Limb (tissue), 2 donors: Measurements from ENCODE around the gene AFAP1L1.

Experiments
- DNase-seq, 2 donors: peaks; one replicate each; pipeline ENCODE4 v3.0.0-alpha.2; 2016; ENCODE audit errors: extremely low spot score in 2 of 2

Gene AFAP1L1

DNA sequence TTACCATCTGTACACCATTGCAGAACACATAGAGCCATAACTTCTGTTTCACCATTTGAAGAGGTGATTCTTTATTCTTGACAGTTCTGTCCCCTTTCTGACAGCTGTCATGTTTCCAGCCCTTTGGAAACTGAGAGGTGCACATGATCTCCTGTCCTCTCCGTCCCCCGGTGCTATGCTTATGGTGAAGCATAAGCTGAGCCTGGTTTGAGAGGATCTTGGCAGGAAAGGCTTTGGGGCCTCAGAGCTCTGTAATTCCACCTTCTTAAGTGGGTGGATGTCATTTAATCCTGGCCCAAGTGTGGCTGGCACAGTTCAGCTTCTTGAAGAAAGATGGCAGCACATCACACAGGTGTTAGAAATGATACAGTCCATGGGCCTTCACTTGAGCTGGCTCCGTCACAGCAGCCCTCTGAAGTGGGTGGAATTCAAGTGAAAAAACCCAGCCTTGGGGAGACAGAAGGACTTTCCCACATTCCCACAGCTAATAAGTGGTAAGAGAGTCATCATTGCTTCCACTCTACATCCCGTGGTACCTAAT, 43.0 kb downstream of the AFAP1L1 start:
- DNase-seq: no peak

DNA sequence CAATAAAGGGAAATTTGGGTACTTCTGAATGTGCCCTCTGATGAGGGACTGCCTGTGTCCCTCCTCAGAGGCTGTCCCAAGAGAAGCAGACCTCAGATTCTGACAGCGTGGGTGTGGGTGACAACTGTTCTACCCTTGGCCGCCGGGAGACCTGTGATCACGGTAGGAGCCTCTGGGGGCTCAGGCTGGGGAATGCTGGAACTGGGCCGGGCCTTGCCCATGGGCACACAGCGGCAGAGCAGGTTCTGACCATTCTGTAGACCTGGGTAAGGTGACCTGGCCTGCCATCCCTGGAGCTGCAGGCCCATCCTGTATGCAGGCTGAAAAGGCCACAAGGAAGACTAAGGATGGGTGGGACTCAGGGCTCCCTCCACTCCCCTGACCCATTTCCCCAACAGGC, 44.1 kb downstream of the AFAP1L1 start:
- DNase-seq: no peak

DNA sequence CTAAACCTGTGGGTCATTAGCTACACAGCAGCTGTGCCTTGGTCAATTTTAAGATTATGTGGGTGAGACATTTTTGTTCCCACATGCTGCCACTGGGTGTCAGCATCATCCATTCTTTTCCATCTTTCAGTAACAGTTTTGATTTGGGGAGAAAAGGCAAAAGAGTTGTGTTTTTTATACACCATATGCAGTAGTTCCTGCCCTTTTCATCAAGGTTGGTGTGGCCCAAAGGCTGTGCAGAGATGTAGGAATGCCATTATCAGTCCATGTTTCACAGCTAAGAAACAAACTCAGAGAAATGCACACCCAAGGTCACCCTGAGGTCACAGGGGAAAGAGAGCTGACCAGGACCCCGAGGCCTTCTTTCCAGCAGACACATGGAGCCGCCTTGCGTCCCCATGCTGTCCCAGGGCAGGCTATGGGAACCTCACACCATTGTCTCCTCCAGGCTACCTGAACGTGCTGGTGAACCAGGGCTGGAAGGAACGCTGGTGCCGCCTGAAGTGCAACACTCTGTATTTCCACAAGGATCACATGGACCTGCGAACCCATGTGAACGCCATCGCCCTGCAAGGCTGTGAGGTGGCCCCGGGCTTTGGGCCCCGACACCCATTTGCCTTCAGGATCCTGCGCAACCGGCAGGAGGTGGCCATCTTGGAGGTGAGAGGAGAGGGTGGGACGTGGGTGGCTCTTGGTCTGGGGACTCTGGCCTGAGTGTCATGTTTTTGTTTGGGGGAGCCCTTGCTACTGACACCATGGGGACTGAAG, 45.8 kb downstream of the AFAP1L1 start:
- peak; percentile 56 to 68 for DNase-seq

DNA sequence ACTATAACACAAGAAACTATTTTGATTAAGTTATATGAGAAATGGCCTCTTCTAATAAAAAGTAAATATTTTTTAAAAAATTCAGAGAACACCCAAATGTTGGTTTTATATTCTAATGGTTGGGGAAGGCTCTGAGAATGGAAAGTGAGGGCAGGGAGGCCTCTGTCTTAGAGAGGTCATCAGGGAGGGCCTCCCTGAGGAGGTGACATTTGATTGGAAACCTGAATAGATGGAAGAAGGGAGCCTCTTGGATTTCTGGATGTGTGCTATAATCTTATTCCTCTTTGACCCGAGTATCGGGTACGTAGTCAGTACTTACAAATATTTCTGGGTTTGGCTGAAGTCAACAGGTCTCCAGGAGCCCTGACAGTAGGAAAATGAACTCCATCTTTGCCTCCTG, 47.5 kb downstream of the AFAP1L1 start:
- no peak for DNase-seq

DNA sequence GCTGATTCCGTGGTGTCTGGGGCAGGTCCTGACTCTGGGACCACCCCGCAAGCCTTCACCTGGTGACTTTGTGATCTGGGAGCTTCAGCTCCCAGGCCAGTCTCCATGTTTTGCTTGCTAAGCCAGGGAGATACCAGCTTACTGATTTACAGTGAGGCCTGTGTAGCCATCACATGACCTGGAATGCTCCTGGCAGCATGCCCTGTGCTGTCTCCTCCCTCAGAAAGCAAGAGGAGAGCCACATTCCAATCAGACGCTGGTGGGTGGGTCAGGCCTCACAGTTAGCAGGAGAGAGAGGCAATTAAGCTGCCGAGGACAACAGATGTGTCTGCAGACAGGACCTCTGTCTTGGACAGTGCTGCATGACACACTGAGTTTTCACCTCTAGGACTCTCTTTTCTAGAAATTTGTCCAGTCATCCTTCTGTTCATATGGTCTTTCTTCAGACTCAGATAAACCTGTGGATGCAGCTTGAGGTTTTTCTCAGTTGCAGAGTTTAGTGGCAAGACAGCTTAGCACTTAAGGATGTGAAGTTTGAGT, 49.2 kb downstream of the AFAP1L1 start:
- peak; percentile 83 to 86 for DNase-seq

DNA sequence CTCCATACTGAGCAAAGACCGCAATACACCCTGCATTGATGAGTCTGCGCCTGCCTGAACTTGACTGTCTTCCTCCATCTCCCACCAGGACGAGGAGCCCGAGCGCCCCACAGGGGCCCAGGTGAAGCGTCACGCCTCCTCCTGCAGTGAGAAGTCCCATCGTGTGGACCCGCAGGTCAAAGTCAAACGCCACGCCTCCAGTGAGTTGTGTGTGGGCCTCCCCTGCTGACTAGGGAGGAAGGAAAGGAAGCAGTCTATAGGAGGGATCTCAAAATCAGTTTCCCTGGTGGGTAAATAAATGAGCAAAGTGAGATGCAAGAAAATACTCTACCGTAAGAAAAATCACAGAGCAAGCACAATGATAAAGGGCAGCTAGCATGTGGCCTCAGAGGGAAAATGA, 50.9 kb downstream of the AFAP1L1 start:
- DNase-seq: no peak

DNA sequence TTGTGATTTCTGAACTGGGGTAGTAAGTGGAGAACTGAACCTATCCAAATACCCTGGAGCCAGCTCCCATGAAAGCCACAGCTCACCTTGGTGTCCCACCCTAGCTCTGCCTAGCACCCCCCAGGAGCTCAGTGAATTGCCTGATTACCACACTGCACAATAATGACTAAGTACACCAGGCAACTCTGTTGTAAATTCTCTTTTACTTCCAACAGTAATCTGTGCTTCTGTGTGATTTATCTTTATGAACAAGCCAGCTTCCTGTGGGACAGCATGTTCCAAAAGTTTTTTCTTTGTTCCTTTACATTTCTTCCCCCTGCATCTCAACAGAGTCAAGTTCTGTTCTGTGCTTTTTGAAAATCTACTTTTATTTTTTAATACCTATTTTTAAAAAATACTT, 51.6 kb downstream of the AFAP1L1 start:
- no peak for DNase-seq

DNA sequence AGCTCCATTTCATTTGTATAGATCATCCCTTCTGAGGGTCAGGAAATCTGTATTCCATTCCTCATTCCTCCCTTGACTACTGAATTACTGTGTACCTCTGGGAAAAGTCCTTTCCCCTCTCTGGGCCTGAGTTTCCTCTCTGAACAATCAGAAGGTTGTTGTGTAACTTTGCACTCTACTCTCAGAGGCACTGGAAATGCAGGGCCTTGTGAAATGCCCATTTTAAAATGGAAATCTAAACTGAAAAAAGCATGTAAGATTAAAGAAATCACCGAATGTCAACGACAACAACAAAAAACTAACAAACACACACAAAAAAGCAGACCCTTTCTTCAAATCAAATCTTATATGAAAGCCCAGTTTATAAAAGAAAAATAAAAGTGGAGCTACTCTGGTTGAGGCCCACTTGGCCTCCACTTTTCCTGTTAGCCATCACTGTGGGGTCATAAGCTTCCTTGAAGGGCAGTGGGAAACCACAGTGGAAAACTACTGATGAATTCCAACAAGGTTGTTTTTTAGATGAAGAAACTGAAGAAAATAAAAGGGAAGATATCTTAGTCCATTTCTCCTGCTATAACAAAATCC, 52.1 kb downstream of the AFAP1L1 start:
- DNase-seq: no peak

DNA sequence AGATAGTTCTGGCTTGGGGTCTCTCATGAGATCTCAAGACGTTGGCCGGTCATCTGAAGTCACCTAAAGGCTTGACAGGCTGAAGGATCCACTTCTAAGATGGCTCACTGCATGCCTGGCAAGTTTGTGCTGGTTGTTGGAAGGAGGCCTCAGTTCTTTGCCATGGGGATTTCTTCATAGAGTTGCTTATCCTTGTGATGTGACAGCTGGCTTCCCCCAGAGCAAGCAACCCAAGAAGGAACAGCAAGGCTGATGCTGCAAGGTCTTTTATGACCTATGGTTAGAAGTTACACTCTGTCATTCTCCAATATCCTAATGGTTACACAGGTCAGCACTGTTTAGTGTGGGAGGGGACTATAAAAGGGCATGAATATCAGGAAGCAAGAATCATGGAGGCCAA, 53.0 kb downstream of the AFAP1L1 start:
- no peak for DNase-seq

DNA sequence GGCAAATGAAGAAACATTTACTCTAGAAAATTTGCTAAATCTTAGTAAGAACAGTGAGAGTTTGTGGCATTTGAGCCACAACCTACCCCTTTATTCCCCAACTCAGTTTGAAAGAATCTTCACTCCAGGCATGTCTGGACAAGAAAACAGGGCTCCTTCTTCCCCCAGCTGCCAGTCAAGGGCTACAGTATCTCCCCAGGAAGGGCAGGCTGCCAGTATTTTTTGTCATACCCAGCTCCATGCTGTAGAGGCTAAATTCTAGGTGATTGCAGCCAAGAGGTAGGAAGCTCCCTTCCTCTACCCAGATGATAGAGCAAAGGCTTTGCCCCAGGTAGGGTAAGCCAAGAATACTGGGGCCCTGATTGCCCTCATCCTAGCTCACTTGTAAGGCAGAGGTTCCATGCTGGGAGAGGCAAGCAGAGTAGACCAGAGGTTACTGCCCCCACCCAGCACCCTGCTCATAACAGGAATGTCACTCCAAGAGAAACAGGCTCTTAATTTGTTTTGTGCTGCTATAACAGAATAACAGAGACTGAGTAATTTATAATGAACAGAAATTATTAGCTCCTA, 53.6 kb downstream of the AFAP1L1 start:
- DNase-seq: no peak

DNA sequence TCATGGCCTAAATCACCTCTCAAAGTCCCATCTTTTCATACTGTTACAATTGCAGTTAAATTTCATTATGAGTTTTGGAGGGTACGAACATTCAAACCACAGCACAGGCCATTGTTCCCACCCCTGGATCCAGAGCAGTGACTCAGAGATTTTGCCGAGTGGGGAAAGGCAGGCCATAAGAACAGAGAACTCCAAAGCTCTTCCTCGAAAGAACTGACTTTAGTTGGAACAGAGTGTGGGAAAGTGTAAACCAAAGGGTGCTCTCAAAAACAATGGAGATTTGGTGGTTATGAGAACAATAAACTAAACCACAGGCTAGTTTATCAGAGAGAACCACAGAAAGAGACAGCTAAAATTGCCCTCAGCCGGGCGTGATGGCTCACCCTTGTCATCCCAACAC, 54.2 kb downstream of the AFAP1L1 start:
- DNase-seq: no peak

DNA sequence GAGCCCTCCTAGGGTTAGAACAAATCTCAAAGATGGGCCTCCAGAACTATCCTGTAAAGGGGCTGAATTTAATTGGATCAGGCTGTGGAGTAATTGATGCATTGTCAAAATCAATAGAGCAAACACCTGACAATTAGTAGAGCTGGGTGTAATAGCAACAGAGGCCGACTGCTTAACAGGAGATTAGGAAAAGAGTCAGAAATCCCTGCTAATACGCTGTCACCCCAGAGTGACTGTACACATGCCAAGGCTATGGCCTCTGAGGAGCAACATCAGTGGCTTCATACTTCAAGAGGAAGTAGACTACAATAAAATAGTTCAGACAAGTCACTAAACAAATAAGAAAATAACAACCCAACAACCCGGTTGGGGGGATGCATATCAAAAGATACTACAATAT, 55.0 kb downstream of the AFAP1L1 start:
- no peak for DNase-seq

DNA sequence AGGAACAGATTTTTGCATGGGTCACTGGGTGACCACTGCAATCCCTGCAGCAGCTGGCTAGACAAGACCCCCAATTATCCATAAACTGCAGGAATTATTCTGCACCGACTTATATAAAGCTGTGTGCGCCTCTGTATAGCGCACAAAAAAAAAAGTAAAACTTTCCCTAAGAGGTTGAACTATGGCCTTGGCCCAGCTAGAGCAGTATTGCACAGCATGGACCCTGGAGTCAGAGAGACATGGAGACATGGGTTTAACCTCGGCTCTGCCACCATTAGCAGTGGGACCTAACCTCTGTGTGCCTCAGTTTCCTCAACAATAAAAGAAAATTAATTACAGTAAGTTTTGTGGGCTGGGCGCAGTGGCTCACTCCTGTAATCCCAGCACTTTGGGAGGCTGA, 56.5 kb downstream of the AFAP1L1 start:
- no peak for DNase-seq

DNA sequence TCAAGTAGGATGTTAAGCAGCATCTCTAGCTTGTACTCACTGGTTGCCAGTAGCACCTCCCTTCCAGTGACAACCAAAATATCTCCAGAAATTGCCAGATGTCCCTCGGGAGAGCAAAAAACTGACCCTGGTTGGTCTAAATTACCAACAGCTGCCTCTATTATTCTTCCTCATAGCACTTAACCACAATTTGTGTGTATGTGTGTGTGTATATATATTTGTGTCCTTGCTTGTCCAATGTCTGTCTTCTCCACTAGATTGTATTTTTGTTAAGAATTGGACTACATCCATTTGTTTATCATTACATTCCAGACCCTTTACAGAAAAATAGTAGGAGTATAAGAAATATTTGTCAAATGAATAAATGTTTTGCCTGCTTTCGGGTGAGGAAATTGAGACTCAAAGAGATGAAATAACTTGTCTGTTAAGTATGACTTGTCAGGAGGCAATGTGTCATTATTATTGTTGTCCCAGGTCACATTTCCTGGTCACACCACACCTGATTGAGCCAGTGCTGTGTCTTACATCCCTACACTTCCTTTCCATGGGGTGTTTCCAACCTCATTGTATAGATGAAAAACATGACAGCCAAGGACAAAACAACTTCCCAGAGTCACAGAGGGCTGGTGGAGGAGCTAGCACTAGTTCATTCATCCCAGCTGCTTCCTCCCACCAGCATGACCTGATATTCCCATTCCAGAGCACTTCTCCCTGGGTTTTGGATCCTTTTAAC, 62.2 kb downstream of the AFAP1L1 start:
- DNase-seq: no peak

DNA sequence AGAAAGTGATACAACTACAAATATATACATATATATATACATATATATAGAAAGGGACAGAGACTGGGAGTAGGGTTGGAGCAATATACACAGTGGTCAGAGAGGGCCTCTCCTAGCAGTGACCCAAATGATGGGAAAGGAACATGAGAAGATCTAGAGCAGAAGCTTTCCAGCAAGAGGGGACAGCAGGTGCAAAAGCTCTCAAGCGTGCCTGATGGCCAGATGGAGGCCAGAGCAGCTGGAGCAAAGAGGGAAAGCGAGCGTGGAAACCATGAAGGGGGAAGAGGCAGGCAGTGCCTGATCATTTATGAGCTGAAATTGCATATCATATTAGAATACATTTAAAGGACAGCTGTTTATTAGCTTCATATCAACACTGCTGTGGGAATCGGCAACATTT, 66.1 kb downstream of the AFAP1L1 start:
- DNase-seq: peak; percentile 46 to 71

DNA sequence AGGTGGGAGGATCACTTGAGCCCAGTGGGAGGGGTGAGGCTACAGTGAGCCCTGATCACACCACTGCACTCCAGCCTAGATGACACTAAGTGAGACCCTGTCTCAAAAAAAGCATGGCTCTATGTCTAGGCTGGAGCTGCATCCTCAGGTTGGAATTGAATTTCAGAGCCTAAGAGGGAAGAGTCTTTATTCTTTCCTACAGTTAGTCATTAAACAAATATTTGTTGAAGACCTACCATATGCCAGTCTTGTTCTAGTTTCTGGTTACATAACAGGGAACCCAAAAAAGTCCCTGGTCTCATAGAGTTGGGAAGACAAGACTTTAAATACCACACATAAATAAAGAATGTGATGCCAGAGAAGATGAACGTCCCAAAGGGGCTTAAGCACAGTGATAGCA, 66.7 kb downstream of the AFAP1L1 start:
- DNase-seq: no peak

DNA sequence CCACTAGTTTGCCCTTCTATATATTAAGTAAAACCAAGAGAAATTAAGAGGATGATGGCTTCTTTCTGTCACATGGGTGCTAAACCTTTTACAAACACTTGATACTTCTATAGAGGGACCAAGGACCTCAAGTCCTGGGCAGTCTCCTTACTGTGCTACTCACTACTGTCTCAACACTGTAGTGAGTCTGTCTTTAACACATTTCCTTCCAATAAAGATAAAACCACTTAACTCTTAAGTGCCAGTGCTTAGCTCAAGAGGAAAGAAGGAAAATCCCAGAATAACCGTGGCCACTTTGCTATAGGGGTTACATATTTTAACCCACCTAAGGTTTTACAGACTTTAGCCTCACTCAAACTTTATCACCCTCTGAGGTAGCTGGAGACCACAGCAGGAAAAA, 69.3 kb downstream of the AFAP1L1 start:
- DNase-seq: no peak

DNA sequence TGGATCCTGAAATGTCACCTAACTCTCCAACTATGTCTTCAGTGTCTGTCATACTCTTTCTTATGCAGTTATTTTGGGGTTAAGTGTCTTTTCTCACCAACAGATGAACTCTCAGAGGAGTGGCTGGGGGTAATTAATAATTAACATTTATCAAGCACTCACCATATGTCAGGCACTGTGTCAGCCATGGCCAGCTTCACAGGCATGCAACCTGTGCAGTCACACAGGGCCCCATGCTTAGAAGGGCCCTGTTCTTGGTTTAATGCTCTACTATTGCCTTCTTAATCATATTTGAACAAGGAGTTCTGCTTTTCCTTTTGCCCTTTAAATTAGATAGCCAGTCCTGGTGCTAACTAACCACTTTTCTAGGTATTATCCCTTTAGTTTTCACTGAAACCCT, 70.2 kb downstream of the AFAP1L1 start:
- DNase-seq: no peak

DNA sequence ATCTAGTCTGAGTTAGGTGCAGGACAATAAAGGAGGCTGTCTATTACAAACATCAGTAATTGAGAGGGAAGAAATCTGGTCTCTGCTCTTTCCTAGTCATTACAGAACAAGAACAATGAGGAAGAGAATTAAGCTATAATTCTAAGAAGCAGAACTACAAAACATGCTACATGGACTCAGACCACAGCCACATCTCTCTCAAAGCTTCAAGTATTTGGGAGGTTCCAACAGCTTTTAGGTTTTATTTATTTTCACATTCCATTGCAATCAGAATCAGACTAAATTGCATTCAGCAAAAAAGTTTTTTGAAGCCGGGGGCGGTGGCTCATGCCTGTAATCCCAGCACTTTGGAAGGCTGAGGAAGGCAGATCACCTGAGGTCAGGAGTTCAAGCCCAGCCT, 72.5 kb downstream of the AFAP1L1 start:
- DNase-seq: no peak

DNA sequence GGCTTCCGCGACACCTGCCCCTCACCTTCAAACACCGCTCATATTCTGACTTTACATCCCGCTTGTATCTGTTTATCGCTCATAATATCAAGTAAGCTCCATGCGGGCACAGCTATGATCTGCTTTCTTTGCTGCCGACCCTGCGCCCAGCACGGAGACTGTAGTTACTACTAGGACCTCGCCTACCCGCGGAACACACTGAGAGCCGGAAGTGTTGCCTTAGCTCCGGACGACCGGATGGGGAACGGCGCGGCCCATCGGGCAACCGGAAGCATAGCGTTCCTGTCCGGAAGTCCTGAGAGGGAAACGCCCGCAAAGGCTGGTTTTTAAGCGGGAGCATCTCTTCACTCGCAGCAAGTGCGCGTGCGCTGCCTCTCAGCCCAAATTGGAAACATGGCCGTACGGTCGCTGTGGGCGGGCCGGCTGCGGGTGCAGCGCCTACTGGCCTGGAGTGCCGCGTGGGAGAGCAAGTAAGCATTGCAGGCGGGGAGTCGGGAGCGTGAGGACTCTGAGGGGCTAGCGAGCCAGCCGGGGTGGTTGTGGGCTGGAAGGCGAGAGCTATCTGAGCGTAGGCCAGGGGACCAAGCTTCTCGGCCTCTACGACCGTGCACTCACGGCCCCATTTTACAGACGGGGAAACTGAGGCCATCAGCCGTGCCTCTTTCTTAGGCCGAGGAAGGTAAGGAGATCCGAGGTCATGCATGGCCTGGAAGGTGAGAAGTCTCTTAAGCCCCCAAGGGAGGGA, 73.7 kb downstream of the AFAP1L1 start, which contains the start of gene GRPEL2:
Gene GRPEL2, plus strand, starts transcription at position 353 of the 745 bp plus-strand sequence. Its CDS starts 41 bp downstream, at position 394.
- DNase-seq: peak; percentile 94 to 97

DNA sequence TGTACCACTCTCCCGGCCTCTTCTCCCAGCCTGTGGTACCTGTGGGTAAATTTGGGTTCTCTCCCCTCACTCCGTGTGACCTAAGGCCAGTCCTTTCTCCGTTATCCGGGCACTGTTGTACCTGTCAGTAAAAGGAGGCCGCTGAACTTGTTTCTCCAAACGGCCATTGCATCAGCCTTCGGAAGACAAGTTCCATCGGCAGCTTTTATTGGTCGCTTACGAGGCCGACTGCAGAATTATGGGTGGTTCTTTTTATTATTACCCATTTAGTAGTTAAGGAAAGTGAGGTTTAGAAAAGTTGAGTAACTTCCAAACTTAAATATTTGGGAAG, 74.2 kb downstream of the AFAP1L1 start:
- no peak for DNase-seq
